GM23338 (cell line): ENCODE results near the gene IGFBPL1. TPM values are rescaled to one million over a fixed set of nuclear protein-coding genes. Genes with fewer than 3 reads are reported as not detected.
"Not testable (repeated sequence)": the region's sequence is repeated elsewhere in the genome, so short reads cannot be mapped to it uniquely, and the experiment has no call there.

Experiments
- ATAC-seq: fragments of 200-7000 bp; cut with Tn5 transposase; 3 replicates; pipeline ENCODE4 v1.9.1; 2020
- DNase-seq: peaks from one replicate; pipeline ENCODE4 v3.0.0-alpha.2; 2015; ENCODE audit warnings: low spot score
- H2AFZ ChIP-seq: fragments of 200-600 bp; sonication (generic); 2 replicates; pipeline ENCODE4 v1.8.0; 2016; ENCODE audit warnings: antibody characterized with exemption, mild to moderate bottlenecking, moderate library complexity
- H3F3A ChIP-seq: fragments of 200-600 bp; sonication (generic); replicated peaks from 2 replicates; pipeline ENCODE4 v1.8.0; 2017; ENCODE audit warnings: antibody characterized with exemption, mixed run types, low read depth
- H3K27ac ChIP-seq: fragments of 200-600 bp; sonication (generic); 2 replicates; pipeline ENCODE4 v1.6.1; 2016; ENCODE audit warnings: low read depth
- H3K27me3 ChIP-seq: fragments of 200-600 bp; sonication (generic); 2 replicates; pipeline ENCODE4 v1.8.0; 2016; ENCODE audit warnings: mild to moderate bottlenecking, mixed run types, moderate library complexity; ENCODE audit not compliant: insufficient read depth
- H3K36me3 ChIP-seq: fragments of 200-600 bp; sonication (generic); 2 replicates; pipeline ENCODE4 v1.8.0; 2016; ENCODE audit warnings: mild to moderate bottlenecking; ENCODE audit not compliant: insufficient read depth
- H3K4me1 ChIP-seq: fragments of 200-600 bp; sonication (generic); 2 replicates; pipeline ENCODE4 v1.8.0; 2016; ENCODE audit warnings: mild to moderate bottlenecking, moderate library complexity; ENCODE audit not compliant: insufficient read depth
- H3K4me2 ChIP-seq: fragments of 200-600 bp; sonication (generic); 2 replicates; pipeline ENCODE4 v1.7.1; 2017; ENCODE audit warnings: mixed run types
- H3K4me3 ChIP-seq: fragments of 200-600 bp; sonication (generic); 2 replicates; pipeline ENCODE4 v1.6.1; 2016; ENCODE audit warnings: mixed run types
- H3K79me2 ChIP-seq: fragments of 200-600 bp; sonication (generic); replicated peaks from 2 replicates; pipeline ENCODE4 v1.8.0; 2017; ENCODE audit warnings: mild to moderate bottlenecking; ENCODE audit not compliant: insufficient read depth
- H3K9me2 ChIP-seq: fragments of 200-600 bp; sonication (generic); 2 replicates; pipeline ENCODE4 v1.8.0; 2017; ENCODE audit not compliant: insufficient read depth
- H4K20me1 ChIP-seq: fragments of 200-600 bp; sonication (generic); replicated peaks from 2 replicates; pipeline ENCODE4 v1.8.0; 2017; ENCODE audit warnings: mild to moderate bottlenecking; ENCODE audit not compliant: insufficient read depth
- H3K27ac Mint-ChIP-seq: 2 replicates; pipeline ENCODE4 v1.8.0; 2020; ENCODE audit warnings: inconsistent platforms, mild to moderate bottlenecking, moderate library complexity, mixed read lengths
- H3K27me3 Mint-ChIP-seq: 3 replicates; pipeline ENCODE4 v1.8.0; 2022; ENCODE audit warnings: low read depth, mild to moderate bottlenecking, moderate library complexity, mixed read lengths, inconsistent platforms; ENCODE audit not compliant: insufficient read depth, poor library complexity
- H3K36me3 Mint-ChIP-seq: 3 replicates; pipeline ENCODE4 v1.8.0; 2021; ENCODE audit warnings: low read depth, mild to moderate bottlenecking, inconsistent platforms, moderate library complexity, mixed read lengths
- H3K4me1 Mint-ChIP-seq: 3 replicates; pipeline ENCODE4 v1.8.0; 2020; ENCODE audit warnings: mild to moderate bottlenecking, inconsistent platforms, mixed read lengths
- H3K4me3 Mint-ChIP-seq: 3 replicates; pipeline ENCODE4 v1.8.0; 2021; ENCODE audit warnings: moderate library complexity, mild to moderate bottlenecking, inconsistent platforms, mixed read lengths
- H3K9me3 Mint-ChIP-seq: 3 replicates; pipeline ENCODE4 v1.8.0; 2020; ENCODE audit warnings: moderate library complexity, mild to moderate bottlenecking, inconsistent platforms, mixed read lengths
- ZNF114 ChIP-seq: fragments of 250-450 bp; sonication (Bioruptor Pico); IDR thresholded peaks from 2 replicates; pipeline ENCODE4 v1.5.0; 2020; ENCODE audit warnings: mild to moderate bottlenecking, moderate library complexity
- polyA plus RNA-seq: library from polyadenylated mRNA; unstranded; fragments of >200 nt; fragmentation: Nextera tagmentation; extraction: Ambion mirVana; gene quantifications from 2 replicates; pipeline ENCODE4 v1.2.1, GENCODE V29; 2016
- total RNA-seq: library from RNA; depleted of rRNA; stranded (reverse); fragments of >200 nt; shearing (Covaris generic); gene quantifications from 2 replicates; pipeline ENCODE4 v1.2.3, GENCODE V29; 2014
- TF ChIP-seq, protein P1 (sequence below), 2 experiments: fragments of 200-600 bp in 1 of 2; sonication (generic) in 1 of 2; conservative IDR thresholded peaks; 2 replicates each; pipeline versions ENCODE4 v1.5.1 to v1.6.1; 2016 to 2017; ENCODE audit warnings: antibody characterized with exemption in 2 of 2, low read depth in 2 of 2, mild to moderate bottlenecking in 2 of 2, moderate library complexity in 1 of 2

IGFBPL1 gene
- total and polyA plus RNA-seq, 2 experiments from 2014 or later = 9.4 to 75.6 TPM

DNA sequence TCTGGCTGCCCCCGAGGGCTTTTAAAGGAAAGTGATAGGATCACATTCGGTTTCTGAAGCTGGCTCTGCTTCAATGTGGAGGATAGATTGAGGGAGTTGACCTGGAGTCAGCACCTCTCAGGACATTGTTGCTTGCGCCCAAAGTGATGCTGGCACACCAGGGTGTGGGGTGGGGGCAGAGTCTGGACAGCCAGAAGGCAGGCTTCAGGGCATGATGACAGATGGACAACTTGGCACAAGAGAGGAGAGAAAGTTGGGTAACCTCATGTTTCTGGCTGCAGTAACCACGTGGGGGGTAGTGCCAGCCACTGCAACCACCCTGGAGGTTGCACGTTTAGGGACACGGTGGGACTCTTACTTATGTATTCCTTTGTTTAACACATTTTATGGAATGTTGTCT, 22.3 kb downstream of the IGFBPL1 start:
- H3F3A ChIP-seq = no peaks in the 10 kb centered on the region
- Mint-ChIP-seq H3K36me3 (peaks cover 24% of the 10 kb centered on the region), H3K27ac (no peak overlapping the region), H3K9me3 (no peaks in the 10 kb centered on the region), H3K27me3 (peaks cover 7% of the 10 kb centered on the region), H3K4me1 (peaks cover 13% of the 10 kb centered on the region), H3K4me3 (no peak overlapping the region)
- ATAC-seq (no peak), DNase-seq (no peak)
- no peak for TF ChIP-seq ZNF114 (CRISPR knock-in tag)
- H3K4me2 ChIP-seq = no peak overlapping the region
- H4K20me1 ChIP-seq = peaks cover 16% of the 10 kb centered on the region
- H3K4me3 ChIP-seq = no peak overlapping the region
- H3K79me2 ChIP-seq = peaks cover 10% of the 10 kb centered on the region; the same call in 1 of the 2 replicates
- no peaks in the 10 kb centered on the region for H3K9me2 ChIP-seq
- no peaks in the 10 kb centered on the region for H3K4me1 ChIP-seq
- peaks cover 7% of the 10 kb centered on the region; the same call in 1 of the 2 replicates for H3K36me3 ChIP-seq
- no peak overlapping the region for H2AFZ ChIP-seq
- no peak overlapping the region for H3K27ac ChIP-seq
- no peaks in the 10 kb centered on the region for H3K27me3 ChIP-seq

DNA sequence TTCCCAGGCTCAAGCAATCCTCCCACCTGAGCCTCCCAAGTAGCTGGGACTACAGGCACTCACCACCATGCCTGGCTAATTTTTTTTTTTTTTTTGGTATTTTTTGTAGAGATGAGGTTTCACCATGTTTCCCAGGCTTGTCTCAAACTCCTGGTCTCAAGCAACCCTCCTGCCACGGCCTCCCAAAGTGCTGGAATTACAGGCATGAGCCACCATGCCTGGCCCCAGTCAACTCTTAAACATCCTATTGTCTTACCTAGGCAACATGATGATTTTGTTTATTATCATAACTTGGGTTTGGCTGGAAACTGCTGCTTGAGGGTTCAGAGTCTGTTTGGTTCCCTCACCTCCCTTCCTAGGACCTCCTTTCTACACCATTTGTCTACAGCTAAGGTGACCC, 25.1 kb downstream of the IGFBPL1 start:
- H3K36me3 ChIP-seq, H3F3A ChIP-seq, H3K9me2 ChIP-seq, H3K4me3 Mint-ChIP-seq, H3K27ac Mint-ChIP-seq, DNase-seq, H3K4me2 ChIP-seq, H2AFZ ChIP-seq, ATAC-seq, H3K27me3 ChIP-seq, H3K9me3 Mint-ChIP-seq, H3K4me1 ChIP-seq, H3K27ac ChIP-seq, H3K27me3 Mint-ChIP-seq, H3K4me3 ChIP-seq: not testable (repeated sequence)
- peaks cover 24% of the 10 kb centered on the region for H3K79me2 ChIP-seq
- Mint-ChIP-seq H3K36me3 (peaks cover 51% of the 10 kb centered on the region), H3K4me1 (peaks cover 13% of the 10 kb centered on the region; the same call in 2 of the 3 replicates)
- H4K20me1 ChIP-seq = peaks cover 28% of the 10 kb centered on the region

DNA sequence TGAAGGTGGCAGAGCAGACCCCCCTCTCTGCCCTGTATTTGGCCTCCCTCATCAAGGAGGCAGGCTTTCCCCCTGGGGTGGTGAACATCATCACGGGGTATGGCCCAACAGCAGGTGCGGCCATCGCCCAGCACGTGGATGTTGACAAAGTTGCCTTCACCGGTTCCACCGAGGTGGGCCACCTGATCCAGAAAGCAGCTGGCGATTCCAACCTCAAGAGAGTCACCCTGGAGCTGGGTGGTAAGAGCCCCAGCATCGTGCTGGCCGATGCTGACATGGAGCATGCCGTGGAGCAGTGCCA, 27.9 kb downstream of the IGFBPL1 start:
- DNase-seq = no peak
- H4K20me1 ChIP-seq = peaks cover 28% of the 10 kb centered on the region

More for the DNA sequence above, 27.9 kb downstream of the IGFBPL1 start:
- H3K79me2 ChIP-seq = peaks cover 39% of the 10 kb centered on the region
- no peak overlapping the region for H3K27ac Mint-ChIP-seq
- H3K36me3 ChIP-seq = peaks cover 7% of the 10 kb centered on the region
- peaks cover 13% of the 10 kb centered on the region for H3K27me3 Mint-ChIP-seq
- no peaks in the 10 kb centered on the region for H3K9me2 ChIP-seq
- H3K36me3 Mint-ChIP-seq = peaks cover 51% of the 10 kb centered on the region
- H3K4me1 ChIP-seq = peaks cover 19% of the 10 kb centered on the region
- no peaks in the 10 kb centered on the region for H3F3A ChIP-seq
- H3K9me3 Mint-ChIP-seq = no peaks in the 10 kb centered on the region
- no peak overlapping the region for H3K4me3 ChIP-seq
- no peak overlapping the region for H3K4me2 ChIP-seq
- H3K4me3 Mint-ChIP-seq = no peak overlapping the region
- H3K27me3 ChIP-seq = no peaks in the 10 kb centered on the region
- H3K27ac ChIP-seq = no peak overlapping the region
- TF ChIP-seq, protein P1, sequence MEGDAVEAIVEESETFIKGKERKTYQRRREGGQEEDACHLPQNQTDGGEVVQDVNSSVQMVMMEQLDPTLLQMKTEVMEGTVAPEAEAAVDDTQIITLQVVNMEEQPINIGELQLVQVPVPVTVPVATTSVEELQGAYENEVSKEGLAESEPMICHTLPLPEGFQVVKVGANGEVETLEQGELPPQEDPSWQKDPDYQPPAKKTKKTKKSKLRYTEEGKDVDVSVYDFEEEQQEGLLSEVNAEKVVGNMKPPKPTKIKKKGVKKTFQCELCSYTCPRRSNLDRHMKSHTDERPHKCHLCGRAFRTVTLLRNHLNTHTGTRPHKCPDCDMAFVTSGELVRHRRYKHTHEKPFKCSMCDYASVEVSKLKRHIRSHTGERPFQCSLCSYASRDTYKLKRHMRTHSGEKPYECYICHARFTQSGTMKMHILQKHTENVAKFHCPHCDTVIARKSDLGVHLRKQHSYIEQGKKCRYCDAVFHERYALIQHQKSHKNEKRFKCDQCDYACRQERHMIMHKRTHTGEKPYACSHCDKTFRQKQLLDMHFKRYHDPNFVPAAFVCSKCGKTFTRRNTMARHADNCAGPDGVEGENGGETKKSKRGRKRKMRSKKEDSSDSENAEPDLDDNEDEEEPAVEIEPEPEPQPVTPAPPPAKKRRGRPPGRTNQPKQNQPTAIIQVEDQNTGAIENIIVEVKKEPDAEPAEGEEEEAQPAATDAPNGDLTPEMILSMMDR (conservative IDR thresholded peaks at IDR 0.05; ENCODE audit: low read depth in 2 of 2) = no peak
- peaks cover 27% of the 10 kb centered on the region for H3K4me1 Mint-ChIP-seq
- no peak overlapping the region for H2AFZ ChIP-seq
- ATAC-seq = no peak
